ENCODE data around the gene FBXL22. TPM values are rescaled to one million over a fixed set of nuclear protein-coding genes. Genes with fewer than 3 reads are reported as not detected.

The FBXL22 gene
- total RNA-seq, 1 donor from 2014 or later = 0.43 TPM

GRCh38 chr15:63565536-63566186, 31.5 kb upstream of the FBXL22 start:
- Histone ChIP-seq H3K27ac (no peak overlapping the region), H3K27me3 (no peaks in the 10 kb centered on the region), H3K4me1 (no peaks in the 10 kb centered on the region), H3K9me3 (no peaks in the 10 kb centered on the region), H3K4me3 (no peak overlapping the region), H3K36me3 (peaks cover 33 to 37% of the 10 kb centered on the region in 2 donors)
- no peak for TF ChIP-seq CTCF (IDR thresholded peaks at IDR 0.05)
- DNase-seq (ENCODE audit: low spot score in 2 of 2) = no peak
- intact Hi-C loops (cut with DNase I) = no loop called here

GRCh38 chr15:63572749-63573464, 24.3 kb upstream of the FBXL22 start:
- no peaks in the 10 kb centered on the region for H3K9me3 ChIP-seq
- no peaks in the 10 kb centered on the region for H3K4me1 ChIP-seq
- H3K27ac ChIP-seq = no peak overlapping the region
- no peaks in the 10 kb centered on the region for H3K27me3 ChIP-seq
- no peak for TF ChIP-seq CTCF (IDR thresholded peaks at IDR 0.05)
- DNase-seq (ENCODE audit: low spot score in 2 of 2) = no peak
- intact Hi-C loops (cut with DNase I) = no loop called here
- peaks cover 28 to 51% of the 10 kb centered on the region in 2 donors for H3K36me3 ChIP-seq
- no peak overlapping the region for H3K4me3 ChIP-seq

GRCh38 chr15:63573533-63573932, 23.7 kb upstream of the FBXL22 start:
- Histone ChIP-seq H3K9me3 (no peaks in the 10 kb centered on the region), H3K27ac (no peak overlapping the region), H3K4me3 (no peak overlapping the region), H3K36me3 (peaks cover 28 to 51% of the 10 kb centered on the region in 2 donors), H3K27me3 (no peaks in the 10 kb centered on the region), H3K4me1 (no peaks in the 10 kb centered on the region)
- TF ChIP-seq CTCF (IDR thresholded peaks at IDR 0.05) = no peak
- no peak for DNase-seq (ENCODE audit: low spot score in 2 of 2)
- intact Hi-C loops (cut with DNase I) = no loop called here

- H3K4me3 ChIP-seq = no peak overlapping the region
- H3K9me3 ChIP-seq = no peaks in the 10 kb centered on the region
- intact Hi-C loops (cut with DNase I) = no loop called here
- TF ChIP-seq CTCF (IDR thresholded peaks at IDR 0.05) = no peak
- H3K36me3 ChIP-seq = peaks cover 22 to 47% of the 10 kb centered on the region in 2 donors
- H3K27me3 ChIP-seq = no peaks in the 10 kb centered on the region
- no peak overlapping the region for H3K27ac ChIP-seq
- DNase-seq (ENCODE audit: low spot score in 2 of 2) = no peak
- no peaks in the 10 kb centered on the region for H3K4me1 ChIP-seq
Observed at GRCh38 chr15:63575312-63575711, 21.9 kb upstream of the FBXL22 start.

GRCh38 chr15:63576441-63576840, 20.7 kb upstream of the FBXL22 start:
- Histone ChIP-seq H3K27me3 (no peaks in the 10 kb centered on the region), H3K36me3 (peaks cover 17 to 41% of the 10 kb centered on the region in 2 donors)
- intact Hi-C loops (cut with DNase I) = no loop called here

More at GRCh38 chr15:63576441-63576840, 20.7 kb upstream of the FBXL22 start:
- DNase-seq (ENCODE audit: low spot score in 2 of 2) = no peak
- no peaks in the 10 kb centered on the region for H3K4me1 ChIP-seq
- TF ChIP-seq CTCF (IDR thresholded peaks at IDR 0.05) = no peak
- no peak overlapping the region for H3K4me3 ChIP-seq
- no peak overlapping the region for H3K27ac ChIP-seq
- H3K9me3 ChIP-seq = no peaks in the 10 kb centered on the region
